ENCODE measurements around the gene ATP9A.

GRCh38 chr20:51554538-51555165, 213.5 kb downstream of the ATP9A start:
- no peak for TF ChIP-seq POLR2AphosphoS5 (IDR thresholded peaks at IDR 0.05; ENCODE audit: borderline replicate concordance, low read depth, low read length)
- TF ChIP-seq EZH2 (IDR thresholded peaks at IDR 0.05): no peak
- TF ChIP-seq FOXP2 (optimal IDR thresholded peaks at IDR 0.05; ENCODE audit: control extremely low read depth, extremely low read length, insufficient read depth): no peak

Data from SK-N-MC (cell line).